Right atrium auricular region (tissue), 2 donors: ENCODE measurements around the gene KIF1C. TPM values are rescaled to one million over a fixed set of nuclear protein-coding genes. Genes with fewer than 3 reads are reported as not detected.
A peak's percentile ranks its signal among the peaks of the same experiment; 100 is the strongest.

Experiments
- DNase-seq: peaks from one replicate; pipeline ENCODE4 v3.0.0-alpha.2; 2019; ENCODE audit warnings: low spot score
- H3K27ac ChIP-seq, 2 donors: fragments of 200-600 bp; sonication (generic); 1 replicate in 1 of 2; 2 replicates in 1 of 2; pipeline ENCODE4 v1.5.1; 2016 to 2019
- H3K27me3 ChIP-seq, 2 donors: fragments of 200-600 bp; sonication (generic); one replicate each; pipeline versions ENCODE4 v1.5.1 to v1.6.0; 2017 to 2019
- H3K36me3 ChIP-seq: fragments of 200-600 bp; sonication (generic); one replicate; pipeline ENCODE4 v1.5.1; 2016
- H3K4me1 ChIP-seq, 2 donors: fragments of 200-600 bp; sonication (generic); one replicate each; pipeline versions ENCODE4 v1.5.1 to v1.6.0; 2017 to 2019
- H3K4me3 ChIP-seq, 2 donors: fragments of 200-600 bp; sonication (generic); 1 replicate in 1 of 2; 2 replicates in 1 of 2; pipeline ENCODE4 v1.5.1; 2017 to 2019; ENCODE audit warnings: mild to moderate bottlenecking in 1 of 2, moderate library complexity in 1 of 2
- H3K9me3 ChIP-seq, 2 donors: fragments of 200-600 bp; sonication (generic); one replicate each; pipeline ENCODE4 v1.5.1; 2019
- total RNA-seq, 2 donors: library from RNA; depleted of rRNA; stranded (reverse); fragments of >200 nt; gene quantifications; one replicate each; pipeline ENCODE4 v1.1.0, GENCODE V29; 2016
- TF ChIP-seq, protein P1 (sequence below), 2 donors: fragments of 200-600 bp; sonication (generic); IDR thresholded peaks; one replicate each; pipeline ENCODE4 v1.5.1; 2019; ENCODE audit warnings: antibody characterized with exemption in 2 of 2

KIF1C gene
- total RNA-seq, 2 donors from 2014 or later, result 179 to 232 TPM

- H3K27ac ChIP-seq, result no peak overlapping the region
- TF ChIP-seq, protein P1, sequence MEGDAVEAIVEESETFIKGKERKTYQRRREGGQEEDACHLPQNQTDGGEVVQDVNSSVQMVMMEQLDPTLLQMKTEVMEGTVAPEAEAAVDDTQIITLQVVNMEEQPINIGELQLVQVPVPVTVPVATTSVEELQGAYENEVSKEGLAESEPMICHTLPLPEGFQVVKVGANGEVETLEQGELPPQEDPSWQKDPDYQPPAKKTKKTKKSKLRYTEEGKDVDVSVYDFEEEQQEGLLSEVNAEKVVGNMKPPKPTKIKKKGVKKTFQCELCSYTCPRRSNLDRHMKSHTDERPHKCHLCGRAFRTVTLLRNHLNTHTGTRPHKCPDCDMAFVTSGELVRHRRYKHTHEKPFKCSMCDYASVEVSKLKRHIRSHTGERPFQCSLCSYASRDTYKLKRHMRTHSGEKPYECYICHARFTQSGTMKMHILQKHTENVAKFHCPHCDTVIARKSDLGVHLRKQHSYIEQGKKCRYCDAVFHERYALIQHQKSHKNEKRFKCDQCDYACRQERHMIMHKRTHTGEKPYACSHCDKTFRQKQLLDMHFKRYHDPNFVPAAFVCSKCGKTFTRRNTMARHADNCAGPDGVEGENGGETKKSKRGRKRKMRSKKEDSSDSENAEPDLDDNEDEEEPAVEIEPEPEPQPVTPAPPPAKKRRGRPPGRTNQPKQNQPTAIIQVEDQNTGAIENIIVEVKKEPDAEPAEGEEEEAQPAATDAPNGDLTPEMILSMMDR (IDR thresholded peaks at IDR 0.05), result no peak
Measured at GRCh38 chr17:4978726-4979125, 19.0 kb upstream of the KIF1C start.

GRCh38 chr17:4980644-4981216, 17.0 kb upstream of the KIF1C start:
- H3K9me3 ChIP-seq, result no peaks in the 10 kb centered on the region
- TF ChIP-seq, protein P1 (IDR thresholded peaks at IDR 0.05), result peak; percentile 62 to 82
- no peak overlapping the region for H3K4me3 ChIP-seq
- DNase-seq, result no peak
- H3K36me3 ChIP-seq, result peaks cover 68% of the 10 kb centered on the region
- H3K27ac ChIP-seq, result no peak overlapping the region
- H3K27me3 ChIP-seq, result no peaks in the 10 kb centered on the region
- peaks cover 0 to 7% of the 10 kb centered on the region in 2 donors for H3K4me1 ChIP-seq

More at GRCh38 chr17:4978726-4979125, 19.0 kb upstream of the KIF1C start:
- Histone ChIP-seq H3K27me3 (no peaks in the 10 kb centered on the region), H3K9me3 (no peaks in the 10 kb centered on the region), H3K4me1 (peaks cover 0 to 14% of the 10 kb centered on the region in 2 donors), H3K36me3 (peaks cover 65% of the 10 kb centered on the region), H3K4me3 (no peak overlapping the region)
- DNase-seq, result no peak

GRCh38 chr17:4982305-4982704, 15.4 kb upstream of the KIF1C start:
- H3K27me3 ChIP-seq, result no peaks in the 10 kb centered on the region
- DNase-seq, result no peak
- TF ChIP-seq, protein P1 (IDR thresholded peaks at IDR 0.05), result no peak
- peaks cover 0 to 21% of the 10 kb centered on the region in 2 donors for H3K4me1 ChIP-seq
- no peaks in the 10 kb centered on the region for H3K9me3 ChIP-seq
- no peak overlapping the region for H3K4me3 ChIP-seq
- H3K27ac ChIP-seq, result no peak overlapping the region
- H3K36me3 ChIP-seq, result peaks cover 53% of the 10 kb centered on the region

GRCh38 chr17:4986403-4986802, 11.3 kb upstream of the KIF1C start:
- Histone ChIP-seq H3K27ac (peak overlapping the region; percentile 96 to 97), H3K4me1 (peaks cover 0 to 30% of the 10 kb centered on the region in 2 donors), H3K36me3 (peaks cover 15% of the 10 kb centered on the region), H3K27me3 (no peaks in the 10 kb centered on the region), H3K9me3 (no peaks in the 10 kb centered on the region), H3K4me3 (peak overlapping the region; percentile 91)
- TF ChIP-seq, protein P1 (IDR thresholded peaks at IDR 0.05), result no peak
- no peak for DNase-seq

GRCh38 chr17:4986951-4987766, 10.6 kb upstream of the KIF1C start, which contains the start of gene CAMTA2:
CAMTA2 (minus strand) TSS chr17:4987675; CDS start chr17:4986222, 1,453 bp downstream.
- no peaks in the 10 kb centered on the region for H3K9me3 ChIP-seq
- TF ChIP-seq, protein P1 (IDR thresholded peaks at IDR 0.05), result peak; percentile 90 to 93
- no peaks in the 10 kb centered on the region for H3K27me3 ChIP-seq
- peak; percentile 89 for DNase-seq
- H3K4me1 ChIP-seq, result peaks cover 0 to 30% of the 10 kb centered on the region in 2 donors
- peak within 1 kb of the TSS; percentile 91 for H3K4me3 ChIP-seq
- H3K27ac ChIP-seq, result peak within 1 kb of the TSS; percentile 96 to 97
- H3K36me3 ChIP-seq, result peaks cover 15% of the 10 kb centered on the region
